GM06990 (cell line): ENCODE measurements around the gene ADGRA3.

Experiments used
- DNase-seq: peaks from one replicate; pipeline ENCODE4 v3.0.0-alpha.2; 2011; ENCODE audit not compliant: insufficient read length; ENCODE audit errors: extremely low read depth
- H3K27me3 ChIP-seq: replicated peaks from 2 replicates; pipeline ENCODE4 v1.6.0; 2011; ENCODE audit warnings: low read length; ENCODE audit not compliant: control insufficient read depth, insufficient read depth
- H3K36me3 ChIP-seq: 2 replicates; pipeline ENCODE4 v1.5.1; 2011; ENCODE audit warnings: low read length; ENCODE audit not compliant: control insufficient read depth, insufficient read depth
- H3K4me3 ChIP-seq: replicated peaks from 2 replicates; pipeline ENCODE4 v1.5.1; 2011; ENCODE audit warnings: low read depth, mild to moderate bottlenecking, control low read depth, low read length
- TF ChIP-seq, protein P1 (sequence below): IDR thresholded peaks from 2 replicates; pipeline ENCODE4 v1.5.1; 2011; ENCODE audit warnings: low read length, control low read depth, mild to moderate bottlenecking, inconsistent platforms; ENCODE audit not compliant: insufficient read depth, poor library complexity, severe bottlenecking

ADGRA3 gene

DNA sequence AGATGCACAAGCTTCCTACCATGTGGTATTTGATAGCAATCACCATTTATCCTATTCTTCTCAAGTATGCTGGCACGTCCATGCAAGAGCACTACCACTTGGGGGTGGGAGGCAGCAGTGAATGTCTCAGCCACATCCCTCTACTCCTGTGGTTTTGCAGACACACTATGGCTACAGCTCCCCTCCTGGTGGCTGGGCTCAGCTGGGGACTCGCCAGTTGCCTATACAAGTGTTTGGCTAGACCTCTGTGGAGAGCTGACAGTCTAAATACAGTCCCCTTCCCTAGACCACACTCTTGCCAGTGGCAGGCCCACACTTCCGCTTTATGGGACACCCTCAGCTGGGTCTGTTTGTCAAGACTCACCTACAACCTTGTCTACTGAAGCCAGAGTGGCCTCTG, 53.2 kb downstream of the ADGRA3 start:
- TF ChIP-seq, protein P1, sequence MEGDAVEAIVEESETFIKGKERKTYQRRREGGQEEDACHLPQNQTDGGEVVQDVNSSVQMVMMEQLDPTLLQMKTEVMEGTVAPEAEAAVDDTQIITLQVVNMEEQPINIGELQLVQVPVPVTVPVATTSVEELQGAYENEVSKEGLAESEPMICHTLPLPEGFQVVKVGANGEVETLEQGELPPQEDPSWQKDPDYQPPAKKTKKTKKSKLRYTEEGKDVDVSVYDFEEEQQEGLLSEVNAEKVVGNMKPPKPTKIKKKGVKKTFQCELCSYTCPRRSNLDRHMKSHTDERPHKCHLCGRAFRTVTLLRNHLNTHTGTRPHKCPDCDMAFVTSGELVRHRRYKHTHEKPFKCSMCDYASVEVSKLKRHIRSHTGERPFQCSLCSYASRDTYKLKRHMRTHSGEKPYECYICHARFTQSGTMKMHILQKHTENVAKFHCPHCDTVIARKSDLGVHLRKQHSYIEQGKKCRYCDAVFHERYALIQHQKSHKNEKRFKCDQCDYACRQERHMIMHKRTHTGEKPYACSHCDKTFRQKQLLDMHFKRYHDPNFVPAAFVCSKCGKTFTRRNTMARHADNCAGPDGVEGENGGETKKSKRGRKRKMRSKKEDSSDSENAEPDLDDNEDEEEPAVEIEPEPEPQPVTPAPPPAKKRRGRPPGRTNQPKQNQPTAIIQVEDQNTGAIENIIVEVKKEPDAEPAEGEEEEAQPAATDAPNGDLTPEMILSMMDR = no peak
- no peak overlapping the region for H3K4me3 ChIP-seq
- no peaks in the 10 kb centered on the region for H3K27me3 ChIP-seq
- H3K36me3 ChIP-seq = no peaks in the 10 kb centered on the region
- no peak for DNase-seq

DNA sequence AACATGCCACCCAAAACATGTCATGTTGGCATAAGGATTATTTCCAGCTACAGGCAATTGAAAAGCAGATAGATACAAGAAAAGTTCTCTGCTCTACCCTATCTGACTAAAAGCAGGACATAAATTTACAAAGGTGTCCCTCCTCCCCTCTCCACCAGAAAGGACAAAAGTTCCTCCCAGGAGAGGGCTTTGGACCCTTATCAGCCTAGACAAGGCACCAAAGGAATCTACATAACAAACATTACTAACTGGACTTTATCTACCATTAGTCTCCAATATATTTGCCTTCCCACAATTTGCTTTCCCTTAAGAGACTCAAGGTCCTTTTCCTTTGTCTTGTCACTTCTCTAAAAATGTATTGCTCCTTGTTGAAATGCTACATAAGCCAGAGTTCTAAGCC, 55.6 kb downstream of the ADGRA3 start:
- H3K4me3 ChIP-seq = no peak overlapping the region
- no peaks in the 10 kb centered on the region for H3K27me3 ChIP-seq
- TF ChIP-seq, protein P1 = no peak
- DNase-seq = no peak
- no peaks in the 10 kb centered on the region for H3K36me3 ChIP-seq

DNA sequence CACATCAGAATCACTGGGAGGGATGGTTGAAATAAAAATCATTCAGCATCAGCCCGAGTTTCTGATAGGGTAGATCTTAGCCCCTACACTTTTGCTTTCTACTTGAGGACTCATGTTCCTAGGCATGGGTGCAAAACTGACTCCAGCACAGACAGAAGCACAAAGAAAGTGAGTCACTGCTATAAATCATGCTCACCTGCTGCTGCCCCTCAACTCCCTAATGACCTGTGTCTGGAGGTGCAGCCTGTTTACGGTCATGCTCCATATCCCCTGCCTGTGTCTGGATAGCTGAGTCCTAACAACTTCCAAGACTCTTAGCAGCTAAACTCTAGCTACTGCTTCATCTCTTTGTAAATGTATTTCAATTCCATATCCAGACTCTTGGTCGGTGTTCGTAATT, 57.8 kb downstream of the ADGRA3 start:
- no peak overlapping the region for H3K4me3 ChIP-seq
- DNase-seq = no peak
- no peaks in the 10 kb centered on the region for H3K36me3 ChIP-seq
- no peaks in the 10 kb centered on the region for H3K27me3 ChIP-seq
- TF ChIP-seq, protein P1 = no peak

DNA sequence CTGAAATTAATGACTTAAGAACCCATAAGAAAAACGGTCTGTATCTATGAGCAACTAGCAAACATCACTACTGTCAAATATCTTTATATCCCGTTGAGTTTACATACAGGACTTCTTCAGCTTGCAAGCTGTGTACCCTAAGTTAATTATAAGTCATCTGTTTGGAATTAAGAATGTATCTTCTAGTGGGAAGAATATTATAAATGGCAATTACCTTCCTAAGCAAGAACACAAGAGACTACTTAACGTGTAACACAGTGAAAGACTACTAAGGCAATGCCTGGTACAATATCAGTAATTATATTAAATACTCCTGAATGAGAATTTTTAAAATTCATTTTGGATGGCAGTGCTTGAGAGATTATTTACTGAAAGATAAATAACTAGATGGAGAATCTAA, 58.5 kb downstream of the ADGRA3 start:
- DNase-seq = no peak
- no peaks in the 10 kb centered on the region for H3K36me3 ChIP-seq
- H3K4me3 ChIP-seq = no peak overlapping the region
- TF ChIP-seq, protein P1 = no peak
- H3K27me3 ChIP-seq = no peaks in the 10 kb centered on the region

DNA sequence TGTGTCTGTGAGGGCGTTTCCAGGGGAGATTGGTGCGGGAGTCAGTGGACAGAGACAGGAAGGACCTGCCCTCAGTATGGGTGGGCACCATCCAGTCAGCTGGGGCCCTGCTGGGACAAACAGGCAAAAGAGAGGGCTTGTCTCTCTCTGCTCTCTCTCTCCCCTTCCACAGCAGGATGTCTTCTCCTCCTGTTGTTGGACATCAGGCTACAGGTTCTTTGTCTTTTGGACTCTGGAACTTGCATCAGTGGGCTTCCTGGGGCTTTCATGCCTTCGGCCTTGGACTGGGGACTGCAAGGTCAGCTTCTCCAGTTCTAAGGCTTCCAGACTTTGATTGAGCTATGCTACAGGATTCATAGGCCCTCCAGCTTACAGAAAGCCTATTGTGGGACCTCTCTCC, 59.6 kb downstream of the ADGRA3 start:
- no peaks in the 10 kb centered on the region for H3K27me3 ChIP-seq
- DNase-seq = no peak
- TF ChIP-seq, protein P1 = no peak
- H3K36me3 ChIP-seq = no peaks in the 10 kb centered on the region
- no peak overlapping the region for H3K4me3 ChIP-seq

DNA sequence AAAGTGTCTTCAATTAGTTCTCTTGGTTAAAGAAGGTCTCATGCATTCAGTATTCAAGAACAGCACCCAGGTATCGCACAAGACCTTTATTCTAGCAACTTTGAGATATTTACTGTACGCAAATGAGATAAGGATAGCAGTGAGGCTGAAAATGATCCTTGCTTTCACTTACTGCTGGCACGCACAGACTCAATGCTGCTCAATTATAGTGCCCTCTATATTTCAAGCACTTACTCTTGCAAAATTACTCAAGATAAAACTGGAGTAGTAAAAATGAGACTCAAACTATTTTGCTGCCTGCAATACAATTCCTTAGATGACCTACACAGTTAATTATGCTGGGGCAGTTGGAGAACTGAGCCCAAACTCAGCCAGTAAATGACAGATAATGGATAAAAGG, 60.9 kb downstream of the ADGRA3 start:
- no peaks in the 10 kb centered on the region for H3K27me3 ChIP-seq
- H3K36me3 ChIP-seq = no peaks in the 10 kb centered on the region
- DNase-seq = no peak
- H3K4me3 ChIP-seq = no peak overlapping the region
- TF ChIP-seq, protein P1 = no peak
